T-cell (primary cell): Measurements from ENCODE around the gene CRACR2B. TPM values are rescaled to one million over a fixed set of nuclear protein-coding genes. Genes with fewer than 3 reads are reported as not detected.

Experiments used
- ATAC-seq, 4 experiments: fragments of 200-7000 bp in 3 of 4; fragments of 150-1000 bp in 1 of 4; cut with Tn5 transposase; replicated peaks in 1 of 4; 1 replicate in 3 of 4; 2 replicates in 1 of 4; pipeline ENCODE4 v1.10.0; 2021; ENCODE audit warnings: moderate library complexity in 3 of 4, mild to moderate bottlenecking in 2 of 4, moderate number of reproducible peaks in 1 of 4
- CTCF ChIA-PET, 2 donors: fragments of 300-600 bp; sonication (Branson Sonifier 250); formaldehyde crosslinking; loops; one replicate each; lab custom pipeline; 2022; ENCODE audit warnings: antibody characterized with exemption in 2 of 2; lab: Charles Lee
- POLR2A ChIA-PET, 2 donors: fragments of 300-600 bp; sonication (Branson Sonifier 250); formaldehyde crosslinking; loops; one replicate each; lab custom pipeline; 2022; ENCODE audit warnings: antibody characterized with exemption in 2 of 2; lab: Charles Lee
- DNase-seq, 35 experiments: peaks; one replicate each; pipeline versions ENCODE4 v3.0.0 to v3.0.0-alpha.2; 2013 to 2023
- H3K27ac ChIP-seq: one replicate; pipeline ENCODE4 v1.5.1; 2013; ENCODE audit warnings: low read length
- H3K27me3 ChIP-seq, 2 experiments: replicated peaks in 1 of 2; 1 replicate in 1 of 2; 2 replicates in 1 of 2; pipeline versions ENCODE4 v1.6.1 to v1.7.0; 2013; ENCODE audit warnings: low read length in 1 of 2, mixed read lengths in 1 of 2; ENCODE audit not compliant: control insufficient read depth in 2 of 2, insufficient read depth in 2 of 2; ENCODE audit errors: extremely low read depth in 1 of 2
- H3K36me3 ChIP-seq, 2 donors: 1 replicate in 1 of 2; 2 replicates in 1 of 2; pipeline versions ENCODE4 v1.6.1 to v1.7.0; 2013; ENCODE audit warnings: low read length in 1 of 2; ENCODE audit not compliant: control insufficient read depth in 2 of 2, insufficient read depth in 1 of 2; ENCODE audit errors: extremely low read depth in 1 of 2
- H3K4me1 ChIP-seq, 2 experiments: 1 replicate in 1 of 2; 2 replicates in 1 of 2; pipeline versions ENCODE4 v1.6.1 to v1.7.0; 2013; ENCODE audit warnings: low read length in 2 of 2, mixed read lengths in 1 of 2; ENCODE audit not compliant: insufficient read depth in 2 of 2, control insufficient read depth in 1 of 2; ENCODE audit errors: extremely low read depth in 1 of 2
- H3K4me3 ChIP-seq, 2 donors: 1 replicate in 1 of 2; 2 replicates in 1 of 2; pipeline versions ENCODE4 v1.5.1 to v1.7.0; 2013; ENCODE audit warnings: mild to moderate bottlenecking in 2 of 2, low read length in 1 of 2, moderate library complexity in 1 of 2; ENCODE audit not compliant: control insufficient read depth in 1 of 2; ENCODE audit errors: extremely low read depth in 1 of 2
- H3K9me3 ChIP-seq: 2 replicates; pipeline ENCODE4 v1.7.0; 2013
- H3K27ac Mint-ChIP-seq, 2 donors: one replicate each; pipeline ENCODE4 v1.8.0; 2020 to 2021; ENCODE audit warnings: mild to moderate bottlenecking in 2 of 2, mixed read lengths in 2 of 2
- H3K27me3 Mint-ChIP-seq, 2 donors: one replicate each; pipeline ENCODE4 v1.8.0; 2021 to 2022; ENCODE audit warnings: mixed read lengths in 2 of 2
- H3K36me3 Mint-ChIP-seq: one replicate; pipeline ENCODE4 v1.8.0; 2021; ENCODE audit warnings: mixed read lengths
- H3K4me1 Mint-ChIP-seq, 3 donors: one replicate each; pipeline ENCODE4 v1.8.0; 2020 to 2022; ENCODE audit warnings: mixed read lengths in 3 of 3, mild to moderate bottlenecking in 1 of 3
- H3K4me3 Mint-ChIP-seq, 3 donors: one replicate each; pipeline ENCODE4 v1.8.0; 2020 to 2022; ENCODE audit warnings: mild to moderate bottlenecking in 3 of 3, mixed read lengths in 3 of 3, moderate library complexity in 3 of 3
- H3K9me3 Mint-ChIP-seq, 3 donors: one replicate each; pipeline ENCODE4 v1.8.0; 2020 to 2022; ENCODE audit warnings: mixed read lengths in 3 of 3
- WGBS: methylation state at CpG from one replicate; pipeline ENCODE4 v1.1.5; 2013; ENCODE audit warnings: missing lambda C conversion rate; ENCODE audit not compliant: insufficient coverage; 5-methylcytosine and 5-hydroxymethylcytosine counted together
- total RNA-seq, 35 experiments: library from RNA in 6 of 35; stranded (reverse) in 6 of 35; fragments of 120-200 nt in 1 of 35; gene quantifications; one replicate each; pipeline versions ENCODE4 v1.2.1 to v1.2.4 and lab custom pipeline; 2013 to 2026

Gene CRACR2B
- total RNA-seq, 5 donors from 2014 or later (not counting 1 experiment from before 2014, with no cell fraction given): 1.4 to 2.9 (median 1.5) TPM

- Mint-ChIP-seq H3K4me1 (peaks cover 10 to 23% (median 16%) of the 10 kb centered on the region in 3 donors), H3K36me3 (no peaks in the 10 kb centered on the region), H3K4me3 (peak within 1 kb of the TSS; percentile 79 to 89 (median 88)), H3K9me3 (no peaks in the 10 kb centered on the region), H3K27me3 (no peaks in the 10 kb centered on the region), H3K27ac (peak within 1 kb of the TSS; percentile 91)
- H3K9me3 ChIP-seq: no peaks in the 10 kb centered on the region
- peak within 1 kb of the TSS; percentile 87 for H3K27ac ChIP-seq
- DNase-seq (peak; percentile 32 to 92 (median 76)), ATAC-seq (peak; percentile 63 to 82 (median 74))
- WGBS: 2% methylated on average over 64 of the region's 69 CpGs
- ChIA-PET POLR2A (interaction anchor here in 1 of 2 donors (0.6 kb wide), 1 partner anchor 13 kb away, joined by 3 read pairs; no protein-coding TSS in a partner anchor), CTCF (interaction anchor here in 1 of 2 donors (1.3 kb wide), 1 partner anchor 19 kb away, joined by 3 read pairs; no protein-coding TSS in a partner anchor)
- H3K27me3 ChIP-seq: peaks cover 0 to 3% of the 10 kb centered on the region in 2 experiments
- peak within 1 kb of the TSS; percentile 83 to 93 for H3K4me3 ChIP-seq
- peaks cover 15 to 55% of the 10 kb centered on the region in 2 experiments for H3K4me1 ChIP-seq
- peaks cover 11 to 29% of the 10 kb centered on the region in 2 donors for H3K36me3 ChIP-seq
Observed at GRCh38 chr11:798093-798713, 29.5 kb upstream of the CRACR2B start, which contains the start of gene SLC25A22. SLC25A22 (minus strand) TSS chr11:798281; CDS start chr11:795006, 3,275 bp downstream.

- Mint-ChIP-seq H3K4me1 (peaks cover 16 to 26% (median 17%) of the 10 kb centered on the region in 3 donors), H3K4me3 (peak overlapping the region in 1 of 3 donors; percentile 88), H3K9me3 (no peaks in the 10 kb centered on the region), H3K27me3 (no peaks in the 10 kb centered on the region), H3K27ac (no peak overlapping the region), H3K36me3 (no peaks in the 10 kb centered on the region)
- Histone ChIP-seq H3K4me3 (no peak overlapping the region), H3K9me3 (no peaks in the 10 kb centered on the region), H3K27ac (no peak overlapping the region), H3K27me3 (no peaks in the 10 kb centered on the region), H3K4me1 (peaks cover 26 to 61% of the 10 kb centered on the region in 2 experiments), H3K36me3 (peaks cover 9 to 21% of the 10 kb centered on the region in 2 donors)
- no peak for DNase-seq
- POLR2A ChIA-PET: no interaction called here
- ATAC-seq: no peak
- over 99% methylated on average over 25 of the region's 32 CpGs for WGBS
- CTCF ChIA-PET: interaction anchor here in 1 of 2 donors (0.6 kb wide), 1 partner anchor 106 kb away, joined by 3 read pairs; no protein-coding TSS in a partner anchor
Observed at GRCh38 chr11:799641-800316, 27.9 kb upstream of the CRACR2B start.

- ChIA-PET CTCF (no interaction called here), POLR2A (interaction anchor here in 1 of 2 donors (1.0 kb wide), 1 partner anchor 75 kb away, joined by 5 read pairs; no protein-coding TSS in a partner anchor)
- Histone ChIP-seq H3K27me3 (no peaks in the 10 kb centered on the region), H3K9me3 (no peaks in the 10 kb centered on the region), H3K27ac (no peak overlapping the region), H3K4me3 (no peak overlapping the region), H3K36me3 (peaks cover 9 to 21% of the 10 kb centered on the region in 2 donors), H3K4me1 (peaks cover 25 to 57% of the 10 kb centered on the region in 2 experiments)
- no peaks in the 10 kb centered on the region for H3K9me3 Mint-ChIP-seq
- WGBS: 97% methylated on average over 26 of the region's 30 CpGs
- no peaks in the 10 kb centered on the region for H3K27me3 Mint-ChIP-seq
- peaks cover 16 to 26% (median 18%) of the 10 kb centered on the region in 3 donors for H3K4me1 Mint-ChIP-seq
- ATAC-seq (no peak), DNase-seq (no peak)
- no peak overlapping the region for H3K4me3 Mint-ChIP-seq
- no peak overlapping the region for H3K27ac Mint-ChIP-seq
- H3K36me3 Mint-ChIP-seq: no peaks in the 10 kb centered on the region
Observed at GRCh38 chr11:800473-800872, 27.2 kb upstream of the CRACR2B start.

GRCh38 chr11:801097-801780 is 26.5 kb upstream of the CRACR2B start:
- Histone ChIP-seq H3K27me3 (no peaks in the 10 kb centered on the region), H3K4me1 (peaks cover 24 to 55% of the 10 kb centered on the region in 2 experiments), H3K36me3 (peaks cover 9 to 21% of the 10 kb centered on the region in 2 donors), H3K4me3 (no peak overlapping the region), H3K9me3 (no peaks in the 10 kb centered on the region), H3K27ac (no peak overlapping the region)
- Mint-ChIP-seq H3K27ac (no peak overlapping the region), H3K4me3 (no peak overlapping the region), H3K27me3 (no peaks in the 10 kb centered on the region), H3K4me1 (peaks cover 10 to 23% (median 18%) of the 10 kb centered on the region in 3 donors), H3K36me3 (no peaks in the 10 kb centered on the region), H3K9me3 (no peaks in the 10 kb centered on the region)
- ATAC-seq: no peak
- DNase-seq: no peak
- POLR2A ChIA-PET: interaction anchor here in 1 of 2 donors (1.0 kb wide), 1 partner anchor 75 kb away, joined by 5 read pairs; no protein-coding TSS in a partner anchor
- WGBS: 99% methylated on average over 20 of the region's 20 CpGs
- CTCF ChIA-PET: no interaction called here

- Histone ChIP-seq H3K4me3 (no peak overlapping the region), H3K27me3 (no peaks in the 10 kb centered on the region), H3K4me1 (peaks cover 15 to 46% of the 10 kb centered on the region in 2 experiments), H3K36me3 (peaks cover 9 to 21% of the 10 kb centered on the region in 2 donors), H3K9me3 (no peaks in the 10 kb centered on the region), H3K27ac (no peak overlapping the region)
- Mint-ChIP-seq H3K27ac (no peak overlapping the region), H3K4me1 (peaks cover 2 to 15% (median 12%) of the 10 kb centered on the region in 3 donors), H3K36me3 (no peaks in the 10 kb centered on the region), H3K9me3 (no peaks in the 10 kb centered on the region), H3K4me3 (peak overlapping the region in 1 of 3 donors; percentile 50), H3K27me3 (no peaks in the 10 kb centered on the region)
- DNase-seq (no peak), ATAC-seq (no peak)
- ChIA-PET POLR2A (no interaction called here), CTCF (no interaction called here)
- 96% methylated on average over 18 of the region's 21 CpGs for WGBS
Observed at GRCh38 chr11:802018-802617, 25.6 kb upstream of the CRACR2B start.
